IgD-negative memory B cell (primary cell): ENCODE results near the gene SRRM3. TPM values are rescaled to one million over a fixed set of nuclear protein-coding genes. Genes with fewer than 3 reads are reported as not detected.
A peak's percentile ranks its signal among the peaks of the same experiment; 100 is the strongest.
"Not testable (repeated sequence)": the region's sequence is repeated elsewhere in the genome, so short reads cannot be mapped to it uniquely, and the experiment has no call there.

Experiments
- H3K27ac Mint-ChIP-seq, 3 donors: one replicate each; pipeline ENCODE4 v1.8.0; 2020 to 2022; ENCODE audit warnings: mild to moderate bottlenecking in 3 of 3, mixed read lengths in 3 of 3, moderate library complexity in 1 of 3
- H3K27me3 Mint-ChIP-seq: one replicate; pipeline ENCODE4 v1.8.0; 2021; ENCODE audit warnings: mixed read lengths
- H3K36me3 Mint-ChIP-seq: one replicate; pipeline ENCODE4 v1.8.0; 2020; ENCODE audit warnings: mild to moderate bottlenecking, mixed read lengths
- H3K4me1 Mint-ChIP-seq, 3 donors: one replicate each; pipeline ENCODE4 v1.8.0; 2020 to 2022; ENCODE audit warnings: mixed read lengths in 3 of 3, mild to moderate bottlenecking in 1 of 3
- H3K4me3 Mint-ChIP-seq, 4 donors: one replicate each; pipeline ENCODE4 v1.8.0; 2020 to 2022; ENCODE audit warnings: mild to moderate bottlenecking in 4 of 4, mixed read lengths in 4 of 4, moderate library complexity in 3 of 4
- H3K9me3 Mint-ChIP-seq, 3 donors: one replicate each; pipeline ENCODE4 v1.8.0; 2020 to 2021; ENCODE audit warnings: mixed read lengths in 3 of 3, mild to moderate bottlenecking in 1 of 3
- polyA plus RNA-seq: library from polyadenylated mRNA; unstranded; fragments of 300-500 nt; fragmentation: Illumina TruSeq; gene quantifications from one replicate; pipeline ENCODE4 v1.2.3, GENCODE V29; 2021

The SRRM3 gene
- polyA plus RNA-seq, 1 donor from 2014 or later: not detected

- Mint-ChIP-seq H3K9me3 (peaks cover 0 to 5% (median 3%) of the 10 kb centered on the region in 3 donors), H3K27ac (no peak overlapping the region), H3K27me3 (peaks cover 53% of the 10 kb centered on the region), H3K4me1 (peaks cover 0 to 9% (median 5%) of the 10 kb centered on the region in 3 donors), H3K36me3 (peaks cover 4% of the 10 kb centered on the region), H3K4me3 (no peak overlapping the region)
Observed at GRCh38 chr7:76231583-76231982, 29.9 kb downstream of the SRRM3 start.

GRCh38 chr7:76232698-76233097, 31.0 kb downstream of the SRRM3 start:
- H3K4me3 Mint-ChIP-seq: peak overlapping the region in 1 of 4 donors; percentile 67
- H3K4me1 Mint-ChIP-seq: peaks cover 0 to 9% (median 4%) of the 10 kb centered on the region in 3 donors
- peaks cover 4% of the 10 kb centered on the region for H3K36me3 Mint-ChIP-seq
- H3K27ac Mint-ChIP-seq: peak overlapping the region in 1 of 3 donors; percentile 11
- peaks cover 59% of the 10 kb centered on the region for H3K27me3 Mint-ChIP-seq
- H3K9me3 Mint-ChIP-seq: peaks cover 0 to 3% (median 0%) of the 10 kb centered on the region in 3 donors

GRCh38 chr7:76233538-76234281, 32.0 kb downstream of the SRRM3 start:
- peaks cover 0 to 9% (median 4%) of the 10 kb centered on the region in 3 donors for H3K4me1 Mint-ChIP-seq
- H3K27ac Mint-ChIP-seq: no peak overlapping the region
- peak overlapping the region in 2 of 4 donors; percentile 54 to 63 for H3K4me3 Mint-ChIP-seq
- H3K9me3 Mint-ChIP-seq: peaks cover 0 to 3% (median 0%) of the 10 kb centered on the region in 3 donors
- H3K36me3 Mint-ChIP-seq: peaks cover 4% of the 10 kb centered on the region
- peaks cover 65% of the 10 kb centered on the region for H3K27me3 Mint-ChIP-seq

- peaks cover 0 to 9% (median 4%) of the 10 kb centered on the region in 3 donors for H3K4me1 Mint-ChIP-seq
- H3K4me3 Mint-ChIP-seq: peak overlapping the region in 3 of 4 donors; percentile 54 to 61 (median 59)
- H3K27me3 Mint-ChIP-seq: peaks cover 64% of the 10 kb centered on the region
- H3K36me3 Mint-ChIP-seq: peaks cover 4% of the 10 kb centered on the region
- H3K27ac Mint-ChIP-seq: no peak overlapping the region
- peaks cover 0 to 3% (median 0%) of the 10 kb centered on the region in 3 donors for H3K9me3 Mint-ChIP-seq
Observed at GRCh38 chr7:76234282-76234584, 32.5 kb downstream of the SRRM3 start.

GRCh38 chr7:76234931-76235441, 33.3 kb downstream of the SRRM3 start:
- Mint-ChIP-seq H3K36me3 (peaks cover 2% of the 10 kb centered on the region), H3K27me3 (peaks cover 62% of the 10 kb centered on the region), H3K9me3 (peaks cover 0 to 3% (median 0%) of the 10 kb centered on the region in 3 donors), H3K27ac (no peak overlapping the region), H3K4me3 (peak overlapping the region in 3 of 4 donors; percentile 61 to 86 (median 73)), H3K4me1 (peaks cover 0 to 7% (median 4%) of the 10 kb centered on the region in 3 donors)

GRCh38 chr7:76236224-76236623, 34.5 kb downstream of the SRRM3 start:
- peaks cover 0 to 3% (median 0%) of the 10 kb centered on the region in 3 donors for H3K9me3 Mint-ChIP-seq
- peaks cover 0 to 7% (median 4%) of the 10 kb centered on the region in 3 donors for H3K4me1 Mint-ChIP-seq
- H3K27me3 Mint-ChIP-seq: peaks cover 54% of the 10 kb centered on the region
- peak overlapping the region in 1 of 4 donors; percentile 32 for H3K4me3 Mint-ChIP-seq
- peaks cover 2% of the 10 kb centered on the region for H3K36me3 Mint-ChIP-seq
- H3K27ac Mint-ChIP-seq: no peak overlapping the region

GRCh38 chr7:76238326-76238725, 36.6 kb downstream of the SRRM3 start:
- Mint-ChIP-seq H3K36me3 (peaks cover 5% of the 10 kb centered on the region), H3K27ac (no peak overlapping the region), H3K9me3 (peaks cover 0 to 3% (median 0%) of the 10 kb centered on the region in 3 donors), H3K4me1 (peaks cover 0 to 7% (median 4%) of the 10 kb centered on the region in 3 donors), H3K27me3 (peaks cover 36% of the 10 kb centered on the region), H3K4me3 (no peak overlapping the region)

GRCh38 chr7:76241141-76241540, 39.4 kb downstream of the SRRM3 start:
- Mint-ChIP-seq H3K27ac (no peak overlapping the region), H3K27me3 (peaks cover 26% of the 10 kb centered on the region), H3K36me3 (peaks cover 4% of the 10 kb centered on the region), H3K4me3 (no peak overlapping the region), H3K4me1 (no peaks in the 10 kb centered on the region), H3K9me3 (no peaks in the 10 kb centered on the region)

GRCh38 chr7:76242517-76243063, 40.9 kb downstream of the SRRM3 start:
- peaks cover 20% of the 10 kb centered on the region for H3K27me3 Mint-ChIP-seq
- not testable (repeated sequence) for H3K4me3 Mint-ChIP-seq, H3K27ac Mint-ChIP-seq, H3K9me3 Mint-ChIP-seq, H3K4me1 Mint-ChIP-seq, H3K36me3 Mint-ChIP-seq

GRCh38 chr7:76244781-76245391, 43.2 kb downstream of the SRRM3 start:
- Mint-ChIP-seq H3K4me3 (no peak overlapping the region), H3K9me3 (no peaks in the 10 kb centered on the region), H3K4me1 (no peaks in the 10 kb centered on the region), H3K27me3 (peaks cover 13% of the 10 kb centered on the region), H3K36me3 (peaks cover 4% of the 10 kb centered on the region), H3K27ac (no peak overlapping the region)

- Mint-ChIP-seq H3K27ac (no peak overlapping the region), H3K4me3 (no peak overlapping the region), H3K27me3 (peaks cover 13% of the 10 kb centered on the region), H3K9me3 (no peaks in the 10 kb centered on the region), H3K36me3 (peaks cover 2% of the 10 kb centered on the region), H3K4me1 (no peaks in the 10 kb centered on the region)
Observed at GRCh38 chr7:76246804-76247389, 45.2 kb downstream of the SRRM3 start.

GRCh38 chr7:76247938-76248337, 46.2 kb downstream of the SRRM3 start:
- no peak overlapping the region for H3K4me3 Mint-ChIP-seq
- no peaks in the 10 kb centered on the region for H3K9me3 Mint-ChIP-seq
- H3K27ac Mint-ChIP-seq: no peak overlapping the region
- H3K36me3 Mint-ChIP-seq: peaks cover 1% of the 10 kb centered on the region
- no peaks in the 10 kb centered on the region for H3K4me1 Mint-ChIP-seq
- H3K27me3 Mint-ChIP-seq: peaks cover 13% of the 10 kb centered on the region

GRCh38 chr7:76252021-76252420, 50.3 kb downstream of the SRRM3 start:
- no peaks in the 10 kb centered on the region for H3K9me3 Mint-ChIP-seq
- no peak overlapping the region for H3K27ac Mint-ChIP-seq
- peaks cover 0 to 1% (median 0%) of the 10 kb centered on the region in 3 donors for H3K4me1 Mint-ChIP-seq
- no peak overlapping the region for H3K4me3 Mint-ChIP-seq
- no peaks in the 10 kb centered on the region for H3K36me3 Mint-ChIP-seq
- H3K27me3 Mint-ChIP-seq: peaks cover 9% of the 10 kb centered on the region

GRCh38 chr7:76254781-76255180, 53.1 kb downstream of the SRRM3 start:
- H3K27me3 Mint-ChIP-seq: peaks cover 11% of the 10 kb centered on the region
- no peak overlapping the region for H3K4me3 Mint-ChIP-seq
- no peak overlapping the region for H3K27ac Mint-ChIP-seq
- peaks cover 0 to 2% (median 0%) of the 10 kb centered on the region in 3 donors for H3K9me3 Mint-ChIP-seq
- no peaks in the 10 kb centered on the region for H3K36me3 Mint-ChIP-seq
- H3K4me1 Mint-ChIP-seq: peaks cover 0 to 1% (median 0%) of the 10 kb centered on the region in 3 donors

- H3K27ac Mint-ChIP-seq: peak overlapping the region in 1 of 3 donors; percentile 63
- peaks cover 0 to 2% (median 0%) of the 10 kb centered on the region in 3 donors for H3K9me3 Mint-ChIP-seq
- peaks cover 18% of the 10 kb centered on the region for H3K27me3 Mint-ChIP-seq
- peak overlapping the region in 1 of 4 donors; percentile 32 for H3K4me3 Mint-ChIP-seq
- H3K4me1 Mint-ChIP-seq: peaks cover 0 to 1% (median 0%) of the 10 kb centered on the region in 3 donors
- H3K36me3 Mint-ChIP-seq: peaks cover 2% of the 10 kb centered on the region
Observed at GRCh38 chr7:76257973-76258372, 56.3 kb downstream of the SRRM3 start.
